ENCODE measurements around the gene NRXN3.

Gene NRXN3

DNA sequence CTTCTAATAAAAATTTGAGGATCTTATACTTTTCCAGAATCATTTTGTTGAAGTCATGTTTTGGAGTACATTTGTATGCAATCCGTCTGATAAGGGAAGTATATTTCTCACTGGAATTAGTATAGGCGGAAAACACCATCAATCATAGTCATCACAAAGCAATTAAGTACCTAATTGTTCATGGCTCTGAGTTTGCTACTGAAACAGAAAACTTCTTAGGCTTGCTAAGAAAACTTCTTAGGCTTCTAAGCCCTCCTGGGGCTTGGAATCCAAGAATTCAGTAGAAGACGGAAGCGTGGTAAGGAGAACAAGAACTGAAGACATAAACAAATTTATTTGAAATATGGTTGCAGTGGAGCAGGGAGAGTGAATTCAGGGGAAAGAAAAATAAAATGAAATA lies 1404.9 kb downstream of the NRXN3 start:
- TF ChIP-seq, protein P1, sequence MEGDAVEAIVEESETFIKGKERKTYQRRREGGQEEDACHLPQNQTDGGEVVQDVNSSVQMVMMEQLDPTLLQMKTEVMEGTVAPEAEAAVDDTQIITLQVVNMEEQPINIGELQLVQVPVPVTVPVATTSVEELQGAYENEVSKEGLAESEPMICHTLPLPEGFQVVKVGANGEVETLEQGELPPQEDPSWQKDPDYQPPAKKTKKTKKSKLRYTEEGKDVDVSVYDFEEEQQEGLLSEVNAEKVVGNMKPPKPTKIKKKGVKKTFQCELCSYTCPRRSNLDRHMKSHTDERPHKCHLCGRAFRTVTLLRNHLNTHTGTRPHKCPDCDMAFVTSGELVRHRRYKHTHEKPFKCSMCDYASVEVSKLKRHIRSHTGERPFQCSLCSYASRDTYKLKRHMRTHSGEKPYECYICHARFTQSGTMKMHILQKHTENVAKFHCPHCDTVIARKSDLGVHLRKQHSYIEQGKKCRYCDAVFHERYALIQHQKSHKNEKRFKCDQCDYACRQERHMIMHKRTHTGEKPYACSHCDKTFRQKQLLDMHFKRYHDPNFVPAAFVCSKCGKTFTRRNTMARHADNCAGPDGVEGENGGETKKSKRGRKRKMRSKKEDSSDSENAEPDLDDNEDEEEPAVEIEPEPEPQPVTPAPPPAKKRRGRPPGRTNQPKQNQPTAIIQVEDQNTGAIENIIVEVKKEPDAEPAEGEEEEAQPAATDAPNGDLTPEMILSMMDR (IDR thresholded peaks at IDR 0.05) = no peak

DNA sequence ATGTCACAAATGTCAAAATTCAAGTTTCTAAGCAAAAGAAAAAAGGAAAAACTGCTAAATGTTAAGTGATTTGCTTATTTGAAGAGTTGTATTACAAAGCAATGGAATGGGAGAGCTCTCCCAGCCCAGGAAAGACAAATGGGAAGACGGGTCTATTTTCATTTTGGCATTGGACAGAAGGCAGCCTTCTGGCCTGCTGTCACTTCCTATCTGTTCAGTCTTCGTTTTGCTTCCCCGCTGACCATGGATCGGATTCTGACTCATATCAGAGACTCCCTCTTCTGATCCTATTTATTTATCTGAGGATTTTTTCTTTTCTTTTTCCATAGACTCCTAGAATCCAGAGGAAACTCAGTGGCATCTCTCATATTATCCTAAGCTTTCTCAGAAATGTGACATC lies 1406.3 kb downstream of the NRXN3 start:
- TF ChIP-seq, protein P1 (IDR thresholded peaks at IDR 0.05) = no peak

DNA sequence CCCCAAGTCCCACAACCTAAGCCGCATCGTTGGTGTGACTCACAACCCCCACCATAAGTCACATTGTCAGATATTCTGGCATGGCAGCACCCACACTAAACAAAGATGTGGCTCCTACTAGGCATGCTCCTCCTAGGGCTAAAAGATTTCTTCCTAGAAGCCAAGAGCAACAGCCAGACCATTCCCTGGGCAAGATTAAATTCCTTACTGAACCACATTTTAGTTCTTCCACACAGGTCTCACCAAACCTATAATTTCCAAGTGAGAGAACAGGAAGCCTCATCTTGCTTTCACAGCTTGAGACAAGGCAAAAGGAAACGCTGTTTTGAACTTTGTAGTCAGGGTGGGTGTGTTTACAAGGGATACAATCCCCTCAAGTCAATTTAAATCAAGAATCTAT lies 1408.3 kb downstream of the NRXN3 start:
- TF ChIP-seq, protein P1 (IDR thresholded peaks at IDR 0.05) = no peak

DNA sequence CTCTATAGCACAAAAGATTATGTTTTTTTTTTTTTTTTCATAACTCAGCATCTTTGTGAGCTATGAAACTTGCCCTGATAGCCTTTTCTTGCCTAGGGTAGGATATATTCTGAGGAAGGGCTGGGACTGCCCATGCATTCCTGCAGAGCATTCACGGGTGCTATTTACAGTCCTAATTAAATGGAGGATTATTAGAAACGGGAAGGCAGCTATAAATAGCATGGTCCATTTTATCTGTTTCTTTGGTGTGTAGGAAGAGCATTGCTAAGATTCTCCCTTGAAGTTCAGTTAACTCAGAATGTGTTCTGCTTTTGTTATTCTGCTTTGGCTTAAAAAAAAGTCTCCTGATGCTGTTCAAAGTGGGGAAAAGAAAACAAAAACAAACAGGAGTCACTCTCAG lies 1410.2 kb downstream of the NRXN3 start:
- TF ChIP-seq, protein P1 (IDR thresholded peaks at IDR 0.05) = no peak

DNA sequence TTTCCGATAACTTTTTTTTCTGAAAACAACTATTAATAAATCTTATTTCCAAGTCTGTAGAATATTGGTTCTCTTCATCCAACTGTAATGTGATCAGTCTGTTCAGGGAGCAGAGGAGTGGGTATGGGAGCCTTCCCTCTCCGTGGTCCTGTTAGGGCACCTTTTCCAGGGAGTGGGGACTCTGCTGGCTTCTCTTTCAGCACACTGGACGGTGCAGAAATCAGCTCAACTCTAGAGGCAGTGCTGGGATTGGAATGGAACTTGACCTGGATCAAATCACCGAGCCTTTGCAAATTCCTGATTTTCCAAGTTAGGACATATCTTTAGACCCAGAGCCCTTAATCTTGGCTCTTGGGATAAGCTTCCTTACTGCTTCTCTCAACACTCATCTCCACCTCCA lies 1410.7 kb downstream of the NRXN3 start:
- TF ChIP-seq, protein P1 (IDR thresholded peaks at IDR 0.05) = no peak

DNA sequence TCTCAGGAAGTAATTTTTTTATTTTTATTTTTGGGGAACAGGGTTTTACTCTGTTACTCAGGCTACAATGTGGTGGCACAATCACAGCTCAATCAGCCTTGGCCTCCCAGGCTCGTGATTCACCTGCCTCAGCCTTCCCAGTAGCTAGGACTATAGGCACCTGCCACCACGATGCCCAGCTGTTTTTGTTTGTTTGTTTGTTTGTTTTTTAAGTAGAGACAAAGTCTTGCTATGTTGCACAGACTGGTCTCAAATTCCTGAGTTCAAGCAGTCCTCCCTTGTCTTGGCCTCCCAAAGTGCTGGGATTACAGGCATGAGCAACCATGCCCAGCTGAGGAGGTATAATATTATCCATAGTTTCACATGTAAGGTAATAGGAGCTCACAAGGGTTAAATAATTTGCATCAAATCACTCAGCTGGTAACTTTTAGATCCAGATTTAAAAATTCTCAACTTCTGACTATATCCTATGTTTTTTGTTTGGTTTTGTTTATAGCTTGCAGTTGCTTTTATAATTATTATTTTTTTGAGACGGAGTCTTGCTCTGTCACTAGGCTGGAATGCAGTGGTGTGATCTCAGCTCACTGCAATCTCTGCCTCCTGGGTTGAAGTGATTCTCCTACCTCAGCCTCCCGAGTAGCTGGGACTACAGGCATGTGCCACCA lies 1411.9 kb downstream of the NRXN3 start:
- TF ChIP-seq, protein P1 (IDR thresholded peaks at IDR 0.05) = no peak

DNA sequence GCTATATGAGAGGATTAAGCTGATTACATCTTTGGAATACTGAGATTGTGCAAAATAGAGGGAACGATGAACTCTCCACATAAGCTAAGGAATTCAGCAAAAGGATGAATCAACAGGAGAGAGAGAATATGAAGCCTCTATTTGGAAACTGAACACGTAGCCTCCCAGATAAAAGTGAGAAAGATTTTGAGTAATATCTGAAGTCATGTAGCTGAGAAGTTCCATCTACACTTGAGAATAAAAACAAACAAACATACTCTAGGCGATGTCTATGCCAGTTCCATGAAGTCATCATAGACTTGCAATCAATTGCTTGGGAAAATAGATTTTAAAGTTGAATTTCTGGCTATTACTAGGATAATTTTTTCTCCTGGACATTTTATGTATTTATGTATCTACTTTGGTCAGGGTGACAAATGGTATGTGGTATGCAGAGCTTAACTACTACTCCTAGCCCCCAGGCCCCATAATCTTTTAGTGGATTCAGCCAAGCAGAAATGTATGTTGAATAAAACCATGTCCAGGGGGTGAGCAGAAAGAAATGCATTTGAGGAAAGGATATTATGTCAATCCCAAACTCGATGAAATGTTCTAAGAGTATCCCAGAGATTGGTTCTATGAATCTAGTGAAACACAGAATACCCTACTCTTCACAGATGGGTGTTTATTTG lies 1413.7 kb downstream of the NRXN3 start:
- TF ChIP-seq, protein P1 (IDR thresholded peaks at IDR 0.05) = no peak

Measured in LNCAP (cell line).